Measurements from ENCODE around the gene CASKIN2. TPM values are rescaled to one million over a fixed set of nuclear protein-coding genes. Genes with fewer than 3 reads are reported as not detected.
A peak's percentile ranks its signal among the peaks of the same experiment; 100 is the strongest.

Gene CASKIN2
- total RNA-seq, 5 donors from 2014 or later (not counting 1 experiment from before 2014, with no cell fraction given): 0.28 to 0.88 (median 0.85) TPM

GRCh38 chr17:75514919-75515495 is 330 bp downstream of the CASKIN2 start:
- H3K27ac ChIP-seq (ENCODE audit: low read length): no peak overlapping the region
- peaks cover 21 to 47% of the 10 kb centered on the region in 2 experiments for H3K4me1 ChIP-seq (ENCODE audit: control insufficient read depth in 1 of 2, extremely low read depth in 1 of 2, insufficient read depth in 2 of 2, low read length in 2 of 2)
- H3K4me3 ChIP-seq (ENCODE audit: control insufficient read depth in 1 of 2, extremely low read depth in 1 of 2, low read length in 1 of 2): peak overlapping the region; percentile 53 to 55
- WGBS (ENCODE audit: insufficient coverage): 5% methylated on average over 29 of the region's 50 CpGs
- Mint-ChIP-seq H3K36me3 (peaks cover 7% of the 10 kb centered on the region), H3K9me3 (no peaks in the 10 kb centered on the region), H3K4me1 (peaks cover 21 to 28% (median 24%) of the 10 kb centered on the region in 3 donors), H3K4me3 (peak overlapping the region; percentile 17 to 71 (median 47)), H3K27ac (no peak overlapping the region), H3K27me3 (no peaks in the 10 kb centered on the region)
- ChIA-PET POLR2A (no interaction called here), CTCF (no interaction called here)
- H3K36me3 ChIP-seq (ENCODE audit: control insufficient read depth in 2 of 2, extremely low read depth in 1 of 2, insufficient read depth in 1 of 2, low read length in 1 of 2): peaks cover 7 to 13% of the 10 kb centered on the region in 2 donors
- ATAC-seq (replicated peaks in 1 of 4) (no peak), DNase-seq (no peak)
- peaks cover 0 to 21% of the 10 kb centered on the region in 2 experiments for H3K27me3 ChIP-seq (replicated peaks in 1 of 2; ENCODE audit: control insufficient read depth in 2 of 2, extremely low read depth in 1 of 2, insufficient read depth in 2 of 2, low read length in 1 of 2)
- no peaks in the 10 kb centered on the region for H3K9me3 ChIP-seq

- Histone ChIP-seq H3K27ac (ENCODE audit: low read length) (no peak overlapping the region), H3K27me3 (replicated peaks in 1 of 2; ENCODE audit: control insufficient read depth in 2 of 2, extremely low read depth in 1 of 2, insufficient read depth in 2 of 2, low read length in 1 of 2) (peaks cover 0 to 21% of the 10 kb centered on the region in 2 experiments), H3K36me3 (ENCODE audit: control insufficient read depth in 2 of 2, extremely low read depth in 1 of 2, insufficient read depth in 1 of 2, low read length in 1 of 2) (peaks cover 3 to 9% of the 10 kb centered on the region in 2 donors), H3K4me1 (ENCODE audit: control insufficient read depth in 1 of 2, extremely low read depth in 1 of 2, insufficient read depth in 2 of 2, low read length in 2 of 2) (peaks cover 21 to 43% of the 10 kb centered on the region in 2 experiments), H3K4me3 (ENCODE audit: control insufficient read depth in 1 of 2, extremely low read depth in 1 of 2, low read length in 1 of 2) (no peak overlapping the region), H3K9me3 (no peaks in the 10 kb centered on the region)
- Mint-ChIP-seq H3K4me3 (peak overlapping the region; percentile 17 to 47 (median 42)), H3K36me3 (peaks cover 3% of the 10 kb centered on the region), H3K27me3 (no peaks in the 10 kb centered on the region), H3K27ac (no peak overlapping the region), H3K4me1 (peaks cover 21 to 24% (median 22%) of the 10 kb centered on the region in 3 donors), H3K9me3 (no peaks in the 10 kb centered on the region)
- CTCF ChIA-PET: interaction anchor here in 1 of 2 donors (0.6 kb wide), 1 partner anchor 120 kb away, joined by 7 read pairs; no protein-coding TSS in a partner anchor
- ATAC-seq (replicated peaks in 1 of 4): no peak
- POLR2A ChIA-PET: no interaction called here
- WGBS (ENCODE audit: insufficient coverage): 77% methylated on average over 15 of the region's 15 CpGs
- DNase-seq: no peak
These were observed 928 bp downstream of the CASKIN2 start for GRCh38 chr17:75514299-75514918.

- Mint-ChIP-seq H3K4me3 (peak overlapping the region in 1 of 3 donors; percentile 41), H3K9me3 (no peaks in the 10 kb centered on the region), H3K4me1 (peaks cover 16 to 17% (median 17%) of the 10 kb centered on the region in 3 donors), H3K36me3 (peaks cover 3% of the 10 kb centered on the region), H3K27ac (no peak overlapping the region), H3K27me3 (no peaks in the 10 kb centered on the region)
- H3K9me3 ChIP-seq: no peaks in the 10 kb centered on the region
- H3K36me3 ChIP-seq (ENCODE audit: control insufficient read depth in 2 of 2, extremely low read depth in 1 of 2, insufficient read depth in 1 of 2, low read length in 1 of 2): peaks cover 0 to 1% of the 10 kb centered on the region in 2 donors
- H3K27ac ChIP-seq (ENCODE audit: low read length): no peak overlapping the region
- peaks cover 15 to 35% of the 10 kb centered on the region in 2 experiments for H3K4me1 ChIP-seq (ENCODE audit: control insufficient read depth in 1 of 2, extremely low read depth in 1 of 2, insufficient read depth in 2 of 2, low read length in 2 of 2)
- ChIA-PET POLR2A (no interaction called here), CTCF (interaction anchor here in 1 of 2 donors (0.6 kb wide), 1 partner anchor 96 kb away, joined by 3 read pairs; no protein-coding TSS in a partner anchor)
- no peak overlapping the region for H3K4me3 ChIP-seq (ENCODE audit: control insufficient read depth in 1 of 2, extremely low read depth in 1 of 2, low read length in 1 of 2)
- ATAC-seq (replicated peaks in 1 of 4) (no peak), DNase-seq (no peak)
- 95% methylated on average over 15 of the region's 17 CpGs for WGBS (ENCODE audit: insufficient coverage)
- peaks cover 0 to 21% of the 10 kb centered on the region in 2 experiments for H3K27me3 ChIP-seq (replicated peaks in 1 of 2; ENCODE audit: control insufficient read depth in 2 of 2, extremely low read depth in 1 of 2, insufficient read depth in 2 of 2, low read length in 1 of 2)
These were observed 1.7 kb downstream of the CASKIN2 start for GRCh38 chr17:75513641-75514000.

- Histone ChIP-seq H3K27me3 (replicated peaks in 1 of 2; ENCODE audit: control insufficient read depth in 2 of 2, extremely low read depth in 1 of 2, insufficient read depth in 2 of 2, low read length in 1 of 2) (peaks cover 0 to 21% of the 10 kb centered on the region in 2 experiments), H3K4me1 (ENCODE audit: control insufficient read depth in 1 of 2, extremely low read depth in 1 of 2, insufficient read depth in 2 of 2, low read length in 2 of 2) (peaks cover 10 to 30% of the 10 kb centered on the region in 2 experiments), H3K27ac (ENCODE audit: low read length) (no peak overlapping the region), H3K36me3 (ENCODE audit: control insufficient read depth in 2 of 2, extremely low read depth in 1 of 2, insufficient read depth in 1 of 2, low read length in 1 of 2) (no peaks in the 10 kb centered on the region), H3K4me3 (ENCODE audit: control insufficient read depth in 1 of 2, extremely low read depth in 1 of 2, low read length in 1 of 2) (no peak overlapping the region), H3K9me3 (no peaks in the 10 kb centered on the region)
- Mint-ChIP-seq H3K27ac (no peak overlapping the region), H3K27me3 (no peaks in the 10 kb centered on the region), H3K4me1 (peaks cover 10 to 11% (median 11%) of the 10 kb centered on the region in 3 donors), H3K4me3 (peak overlapping the region in 1 of 3 donors; percentile 41), H3K9me3 (no peaks in the 10 kb centered on the region), H3K36me3 (no peaks in the 10 kb centered on the region)
- ATAC-seq (replicated peaks in 1 of 4): no peak
- DNase-seq: no peak
- WGBS (ENCODE audit: insufficient coverage): 85% methylated on average over 4 of the region's 10 CpGs
- ChIA-PET CTCF (interaction anchor here in 1 of 2 donors (0.6 kb wide), 1 partner anchor 96 kb away, joined by 3 read pairs; no protein-coding TSS in a partner anchor), POLR2A (interaction anchor here in 1 of 2 donors (0.6 kb wide), 1 partner anchor 1145 kb away, joined by 3 read pairs; no protein-coding TSS in a partner anchor)
These were observed 2.3 kb downstream of the CASKIN2 start for GRCh38 chr17:75512926-75513640.

GRCh38 chr17:75511610-75512575 is 3.4 kb downstream of the CASKIN2 start:
- no peaks in the 10 kb centered on the region for H3K36me3 Mint-ChIP-seq
- H3K27ac ChIP-seq (ENCODE audit: low read length): no peak overlapping the region
- WGBS (ENCODE audit: insufficient coverage): 74% methylated on average over 8 of the region's 13 CpGs

More at GRCh38 chr17:75511610-75512575, 3.4 kb downstream of the CASKIN2 start:
- H3K27ac Mint-ChIP-seq: no peak overlapping the region
- Histone ChIP-seq H3K27me3 (replicated peaks in 1 of 2; ENCODE audit: control insufficient read depth in 2 of 2, extremely low read depth in 1 of 2, insufficient read depth in 2 of 2, low read length in 1 of 2) (peaks cover 0 to 30% of the 10 kb centered on the region in 2 experiments), H3K4me3 (ENCODE audit: control insufficient read depth in 1 of 2, extremely low read depth in 1 of 2, low read length in 1 of 2) (no peak overlapping the region), H3K4me1 (ENCODE audit: control insufficient read depth in 1 of 2, extremely low read depth in 1 of 2, insufficient read depth in 2 of 2, low read length in 2 of 2) (peaks cover 0 to 18% of the 10 kb centered on the region in 2 experiments), H3K9me3 (no peaks in the 10 kb centered on the region), H3K36me3 (ENCODE audit: control insufficient read depth in 2 of 2, extremely low read depth in 1 of 2, insufficient read depth in 1 of 2, low read length in 1 of 2) (no peaks in the 10 kb centered on the region)
- DNase-seq: no peak
- H3K4me3 Mint-ChIP-seq: no peak overlapping the region
- no peaks in the 10 kb centered on the region for H3K9me3 Mint-ChIP-seq
- H3K4me1 Mint-ChIP-seq: no peaks in the 10 kb centered on the region
- no peak for ATAC-seq (replicated peaks in 1 of 4)
- ChIA-PET CTCF (interaction anchor here in 1 of 2 donors (0.6 kb wide), 2 partner anchors 87 to 443 kb away, joined by 3 to 4 read pairs; no protein-coding TSS in a partner anchor), POLR2A (interaction anchor here in 1 of 2 donors (0.6 kb wide), 1 partner anchor 15 kb away, joined by 3 read pairs; no protein-coding TSS in a partner anchor)
- H3K27me3 Mint-ChIP-seq: no peaks in the 10 kb centered on the region
